PC-3 (cell line): Measurements from ENCODE around the gene KRT75.

ENCODE experiments used
- EZH2phosphoT487 ChIP-seq: fragments of 300-600 bp; sonication (generic); IDR thresholded peaks from 2 replicates; pipeline ENCODE4 v1.6.1; 2018; ENCODE audit warnings: mild to moderate bottlenecking, antibody characterized with exemption, low read length, borderline replicate concordance
- TF ChIP-seq, protein P1 (sequence below): fragments of 300-600 bp; sonication (generic); conservative IDR thresholded peaks from 2 replicates; pipeline ENCODE4 v1.5.1; 2017; ENCODE audit warnings: antibody characterized with exemption, low read depth, mild to moderate bottlenecking, low read length

DNA sequence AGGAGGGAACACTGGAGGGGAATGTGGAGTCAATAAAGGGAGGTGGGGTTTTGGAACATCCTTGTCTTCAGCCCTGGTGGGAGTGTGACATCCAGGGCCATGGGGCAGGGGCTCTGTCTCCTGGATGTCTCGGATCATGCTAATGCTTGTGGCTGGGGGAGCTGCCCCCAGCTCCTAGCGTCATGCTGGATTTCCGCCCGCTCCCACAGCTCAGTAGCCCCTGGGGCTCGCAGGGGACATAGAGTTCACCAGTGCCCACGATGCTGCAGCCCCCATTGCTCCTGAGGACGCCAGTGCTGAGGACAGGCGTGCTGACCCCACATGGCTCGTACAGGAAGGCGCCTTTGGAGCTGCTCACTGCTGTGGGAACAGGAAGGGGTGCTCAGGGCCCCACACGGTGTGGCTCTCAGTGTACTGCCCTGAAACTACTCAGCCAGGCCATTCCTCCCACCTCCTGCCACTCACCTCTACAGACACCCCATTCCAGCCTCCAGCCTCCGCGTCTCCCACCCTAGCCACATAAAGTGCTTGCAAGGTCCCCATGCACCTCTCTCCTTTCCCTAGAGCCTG lies 39.2 kb downstream of the KRT75 start:
- TF ChIP-seq, protein P1, sequence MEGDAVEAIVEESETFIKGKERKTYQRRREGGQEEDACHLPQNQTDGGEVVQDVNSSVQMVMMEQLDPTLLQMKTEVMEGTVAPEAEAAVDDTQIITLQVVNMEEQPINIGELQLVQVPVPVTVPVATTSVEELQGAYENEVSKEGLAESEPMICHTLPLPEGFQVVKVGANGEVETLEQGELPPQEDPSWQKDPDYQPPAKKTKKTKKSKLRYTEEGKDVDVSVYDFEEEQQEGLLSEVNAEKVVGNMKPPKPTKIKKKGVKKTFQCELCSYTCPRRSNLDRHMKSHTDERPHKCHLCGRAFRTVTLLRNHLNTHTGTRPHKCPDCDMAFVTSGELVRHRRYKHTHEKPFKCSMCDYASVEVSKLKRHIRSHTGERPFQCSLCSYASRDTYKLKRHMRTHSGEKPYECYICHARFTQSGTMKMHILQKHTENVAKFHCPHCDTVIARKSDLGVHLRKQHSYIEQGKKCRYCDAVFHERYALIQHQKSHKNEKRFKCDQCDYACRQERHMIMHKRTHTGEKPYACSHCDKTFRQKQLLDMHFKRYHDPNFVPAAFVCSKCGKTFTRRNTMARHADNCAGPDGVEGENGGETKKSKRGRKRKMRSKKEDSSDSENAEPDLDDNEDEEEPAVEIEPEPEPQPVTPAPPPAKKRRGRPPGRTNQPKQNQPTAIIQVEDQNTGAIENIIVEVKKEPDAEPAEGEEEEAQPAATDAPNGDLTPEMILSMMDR: no peak
- TF ChIP-seq EZH2phosphoT487: no peak
